ENCODE data around the gene ARRB1. TPM values are rescaled to one million over a fixed set of nuclear protein-coding genes. Genes with fewer than 3 reads are reported as not detected.

ARRB1 gene
- total RNA-seq, 3 donors from 2014 or later, result 31.2 to 64.0 (median 42.3) TPM

DNA sequence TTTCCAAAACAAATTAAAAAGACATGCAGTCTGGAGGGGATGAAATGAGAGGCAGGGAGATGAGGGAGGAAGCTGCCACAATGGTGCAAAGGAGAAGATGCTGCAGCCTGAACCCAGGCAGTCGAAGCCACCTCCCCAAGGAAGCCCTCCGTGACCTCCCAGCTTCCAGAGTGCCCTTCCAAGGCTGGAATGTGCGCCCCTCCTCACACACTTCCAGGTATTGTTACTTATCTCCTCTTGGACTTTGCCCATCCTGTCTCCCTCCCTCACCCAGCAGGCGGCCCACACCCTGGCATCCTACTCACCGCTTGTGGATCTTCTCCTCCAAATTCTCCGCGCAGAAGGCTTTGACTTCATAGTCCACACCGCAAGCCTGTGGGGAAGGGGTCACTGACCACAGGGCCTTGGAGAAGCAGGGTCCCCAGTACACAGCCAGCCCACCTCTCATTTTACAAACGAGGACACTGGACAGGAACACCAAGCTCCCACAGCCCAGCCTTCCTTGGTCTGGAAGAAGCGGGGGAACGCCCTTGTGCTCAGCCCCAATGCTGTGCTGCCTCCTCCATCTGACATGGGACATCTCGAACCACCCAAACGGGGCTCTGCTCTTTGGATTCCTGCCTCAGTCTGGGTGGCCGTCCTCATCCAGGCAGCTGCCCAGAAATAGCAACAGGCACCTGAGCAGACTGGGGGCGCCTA is 70.5 kb downstream of the ARRB1 start:
- TF ChIP-seq CTCF (IDR thresholded peaks at IDR 0.05) (no peak), POLR2AphosphoS5 (IDR thresholded peaks at IDR 0.05) (no peak), POLR2A (IDR thresholded peaks at IDR 0.05) (no peak)
- H3K27ac ChIP-seq, result peak overlapping the region in 1 of 2 donors; percentile 52
- H3K4me1 ChIP-seq, result no peaks in the 10 kb centered on the region
- no peaks in the 10 kb centered on the region for H3K9me3 ChIP-seq
- no peaks in the 10 kb centered on the region for H3K27me3 ChIP-seq
- intact Hi-C loops (cut with DNase I; ENCODE audit: low total_unique reads), result loop anchor here (2.0 kb wide), 1 partner anchor 104 kb away; no protein-coding TSS in a partner anchor
- H3K36me3 ChIP-seq, result peaks cover 19% of the 10 kb centered on the region
- DNase-seq (ENCODE audit: low spot score in 2 of 2), result no peak
- H3K4me3 ChIP-seq, result no peak overlapping the region

DNA sequence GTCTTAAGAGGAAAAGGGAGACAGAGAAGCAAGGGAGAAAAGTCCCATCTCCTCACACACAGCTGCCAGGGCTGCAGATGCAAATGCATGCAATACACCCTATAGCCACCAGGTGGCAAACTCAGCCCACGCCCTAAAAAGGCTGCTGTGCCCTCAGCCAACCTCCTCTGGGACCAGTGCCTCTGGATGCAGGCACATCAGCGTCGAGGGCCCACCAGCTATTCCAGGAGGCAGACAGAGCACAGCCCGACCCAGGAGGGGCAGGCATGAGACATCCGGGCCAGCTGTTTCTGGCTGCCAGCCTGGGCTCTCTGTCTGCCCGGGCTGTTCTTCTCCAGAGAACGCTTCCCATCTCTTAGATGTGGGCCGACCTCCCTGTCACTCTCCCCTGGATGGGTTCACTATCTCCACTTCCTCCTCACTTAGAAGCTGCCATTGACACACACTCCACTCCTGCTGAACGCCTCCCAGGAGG is 71.2 kb downstream of the ARRB1 start:
- H3K27ac ChIP-seq, result peak overlapping the region in 1 of 2 donors; percentile 59

DNA sequence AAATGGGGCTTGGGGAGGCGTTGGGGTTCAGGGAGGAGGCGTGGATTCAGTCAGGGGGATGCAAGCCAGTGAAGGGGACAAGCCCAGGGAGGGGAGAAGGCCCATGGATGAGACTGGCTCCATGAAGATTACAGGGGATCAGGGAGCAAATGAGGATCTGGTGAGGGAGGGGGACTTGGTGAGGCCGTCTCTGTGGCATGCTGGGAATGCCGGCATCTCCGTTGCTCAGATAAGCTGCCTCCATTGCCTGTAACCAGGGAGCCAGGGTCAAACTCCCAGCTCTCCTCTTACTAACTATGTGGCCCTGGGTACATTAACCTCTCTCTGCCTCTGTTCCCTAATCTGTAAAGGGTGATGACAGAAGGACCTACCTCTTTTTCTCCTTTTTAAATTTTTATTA is 72.2 kb downstream of the ARRB1 start:
- Histone ChIP-seq H3K9me3 (no peaks in the 10 kb centered on the region), H3K4me1 (no peaks in the 10 kb centered on the region), H3K4me3 (no peak overlapping the region), H3K36me3 (peaks cover 19% of the 10 kb centered on the region), H3K27ac (no peak overlapping the region), H3K27me3 (no peaks in the 10 kb centered on the region)
- no peak for DNase-seq (ENCODE audit: low spot score in 2 of 2)
- no peak for TF ChIP-seq CTCF (IDR thresholded peaks at IDR 0.05)
- no peak for TF ChIP-seq POLR2A (IDR thresholded peaks at IDR 0.05)
- TF ChIP-seq POLR2AphosphoS5 (IDR thresholded peaks at IDR 0.05), result no peak
- intact Hi-C loops (cut with DNase I; ENCODE audit: low total_unique reads), result loop anchor here (5.0 kb wide), 1 partner anchor 472 kb away; no protein-coding TSS in a partner anchor

More for the DNA sequence above, 71.2 kb downstream of the ARRB1 start:
- intact Hi-C loops (cut with DNase I; ENCODE audit: low total_unique reads), result loop anchor here (2.0 kb wide), 1 partner anchor 105 kb away; no protein-coding TSS in a partner anchor
- Histone ChIP-seq H3K4me1 (no peaks in the 10 kb centered on the region), H3K27me3 (no peaks in the 10 kb centered on the region), H3K36me3 (peaks cover 19% of the 10 kb centered on the region), H3K9me3 (no peaks in the 10 kb centered on the region), H3K4me3 (no peak overlapping the region)
- TF ChIP-seq POLR2A (IDR thresholded peaks at IDR 0.05) (no peak), POLR2AphosphoS5 (IDR thresholded peaks at IDR 0.05) (peak in 2 of 3 donors; percentile 51 to 52), CTCF (IDR thresholded peaks at IDR 0.05) (peak; percentile 96 to 98 (median 98))
- peak; percentile 53 to 78 for DNase-seq (ENCODE audit: low spot score in 2 of 2)

DNA sequence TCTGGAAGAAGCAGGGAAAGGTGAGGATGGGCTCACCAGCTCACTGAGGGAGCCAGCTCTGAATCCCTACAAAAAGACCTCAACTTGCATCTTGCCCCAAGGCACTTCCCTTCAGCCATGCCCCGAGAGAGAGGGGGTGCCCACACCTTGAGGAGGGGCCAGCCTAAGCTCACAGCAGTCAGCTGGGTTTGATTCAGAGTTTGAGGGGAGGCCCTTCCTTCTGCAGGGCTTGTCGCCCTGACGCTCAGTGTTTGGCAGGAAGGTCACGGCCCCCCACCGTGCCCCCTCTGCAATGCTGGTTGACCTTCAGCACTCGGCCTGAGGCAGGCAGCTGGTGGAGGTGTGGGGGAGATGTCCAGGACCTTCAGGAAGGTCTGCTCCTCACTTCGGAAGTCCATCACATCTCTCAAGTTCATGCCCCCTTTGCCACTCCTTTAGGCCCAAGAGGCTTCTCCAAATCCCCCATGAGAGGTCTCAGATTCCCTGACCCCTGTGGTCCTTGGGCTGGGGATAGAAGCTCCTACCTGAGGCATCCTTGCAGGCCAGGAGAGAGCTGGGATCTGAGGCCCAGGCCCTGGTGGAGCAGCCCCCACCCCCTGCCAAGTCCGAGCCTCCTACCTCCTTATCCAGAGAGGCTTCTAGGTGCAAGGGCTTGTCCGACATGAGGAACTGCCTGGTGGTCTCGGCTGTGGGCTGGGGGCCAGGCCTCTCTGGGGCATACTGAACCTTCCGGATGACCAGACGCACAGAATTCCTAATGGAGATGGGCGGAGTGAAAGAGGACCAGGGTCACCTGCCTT is 73.3 kb downstream of the ARRB1 start:
- Histone ChIP-seq H3K27me3 (no peaks in the 10 kb centered on the region), H3K27ac (no peak overlapping the region), H3K9me3 (no peaks in the 10 kb centered on the region), H3K4me3 (no peak overlapping the region), H3K36me3 (peaks cover 19% of the 10 kb centered on the region), H3K4me1 (no peaks in the 10 kb centered on the region)
- intact Hi-C loops (cut with DNase I; ENCODE audit: low total_unique reads), result loop anchor here (5.0 kb wide), 1 partner anchor 471 kb away; no protein-coding TSS in a partner anchor
- DNase-seq (ENCODE audit: low spot score in 2 of 2), result peak in 1 of 2 donors; percentile 47
- no peak for TF ChIP-seq CTCF (IDR thresholded peaks at IDR 0.05)
- TF ChIP-seq POLR2A (IDR thresholded peaks at IDR 0.05), result no peak
- no peak for TF ChIP-seq POLR2AphosphoS5 (IDR thresholded peaks at IDR 0.05)
